MM.1S (cell line): ENCODE data around the gene APLP2.
"Not testable (repeated sequence)": the region's sequence is repeated elsewhere in the genome, so short reads cannot be mapped to it uniquely, and the experiment has no call there.

Experiments used
- DNase-seq: peaks from one replicate; pipeline ENCODE4 v3.0.0-alpha.2; 2015
- H2AFZ ChIP-seq: fragments of 300-600 bp; sonication (generic); 2 replicates; pipeline ENCODE4 v1.6.0; 2016; ENCODE audit warnings: antibody characterized with exemption, low read length
- H3F3A ChIP-seq: fragments of 300-600 bp; sonication (generic); 2 replicates; pipeline ENCODE4 v1.6.1; 2016; ENCODE audit warnings: mild to moderate bottlenecking, antibody characterized with exemption, low read length, moderate library complexity, mixed read lengths; ENCODE audit not compliant: insufficient read depth
- H3K27ac ChIP-seq: fragments of 300-600 bp; sonication (generic); 2 replicates; pipeline ENCODE4 v1.5.1; 2016; ENCODE audit warnings: mild to moderate bottlenecking, low read length
- H3K27me3 ChIP-seq: fragments of 300-600 bp; sonication (generic); replicated peaks from 2 replicates; pipeline ENCODE4 v1.6.0; 2016; ENCODE audit warnings: low read length; ENCODE audit not compliant: insufficient read depth
- H3K36me3 ChIP-seq: fragments of 300-600 bp; sonication (generic); replicated peaks from 2 replicates; pipeline ENCODE4 v1.6.1; 2016; ENCODE audit warnings: mild to moderate bottlenecking, low read length, mixed read lengths; ENCODE audit not compliant: insufficient read depth
- H3K4me1 ChIP-seq: fragments of 300-600 bp; sonication (generic); 2 replicates; pipeline ENCODE4 v1.6.1; 2016; ENCODE audit warnings: low read length, mixed read lengths
- H3K4me2 ChIP-seq: fragments of 300-600 bp; sonication (generic); 2 replicates; pipeline ENCODE4 v1.6.0; 2016; ENCODE audit warnings: low read depth, low read length
- H3K4me3 ChIP-seq: fragments of 300-600 bp; sonication (generic); 2 replicates; pipeline ENCODE4 v1.5.1; 2016; ENCODE audit warnings: low read length, mixed read lengths
- H3K79me2 ChIP-seq: fragments of 300-600 bp; sonication (generic); 2 replicates; pipeline ENCODE4 v1.6.1; 2016; ENCODE audit warnings: mixed run types, low read length, mixed read lengths
- H3K9ac ChIP-seq: fragments of 300-600 bp; sonication (generic); 2 replicates; pipeline ENCODE4 v1.6.1; 2016; ENCODE audit warnings: low read length, mixed read lengths
- H3K9me2 ChIP-seq: fragments of 300-600 bp; sonication (generic); replicated peaks from 2 replicates; pipeline ENCODE4 v1.6.1; 2016; ENCODE audit warnings: mild to moderate bottlenecking, low read length, mixed read lengths; ENCODE audit not compliant: insufficient read depth
- H3K9me3 ChIP-seq: fragments of 300-600 bp; sonication (generic); replicated peaks from 2 replicates; pipeline ENCODE4 v1.6.1; 2016; ENCODE audit warnings: mild to moderate bottlenecking, low read length, mixed read lengths; ENCODE audit not compliant: insufficient read depth
- H4K20me1 ChIP-seq: fragments of 300-600 bp; sonication (generic); 2 replicates; pipeline ENCODE4 v1.6.1; 2016; ENCODE audit warnings: mild to moderate bottlenecking, low read length, moderate library complexity, mixed read lengths; ENCODE audit not compliant: insufficient read depth
- CTCF ChIP-seq: fragments of 300-600 bp; sonication (generic); IDR thresholded peaks from 2 replicates; pipeline ENCODE4 v1.5.1; 2016; ENCODE audit warnings: antibody characterized with exemption, low read length, mixed read lengths
- EZH2 ChIP-seq: fragments of 300-600 bp; sonication (generic); optimal IDR thresholded peaks from 2 replicates; pipeline ENCODE3; 2017; ENCODE audit warnings: low read depth, mild to moderate bottlenecking, antibody characterized with exemption, low read length, mixed read lengths
- EZH2phosphoT487 ChIP-seq: fragments of 300-600 bp; sonication (generic); IDR thresholded peaks from 2 replicates; pipeline ENCODE4 v1.6.1; 2018; ENCODE audit warnings: antibody characterized with exemption, low read length

APLP2 gene

GRCh38 chr11:130103296-130103814 lies 33.7 kb downstream of the APLP2 start:
- Histone ChIP-seq H3K4me2 (no peak overlapping the region), H4K20me1 (no peaks in the 10 kb centered on the region), H3K4me1 (no peaks in the 10 kb centered on the region), H3K27ac (no peak overlapping the region), H3K27me3 (no peaks in the 10 kb centered on the region), H3K36me3 (no peaks in the 10 kb centered on the region), H3K79me2 (no peaks in the 10 kb centered on the region), H2AFZ (no peak overlapping the region), H3F3A (no peaks in the 10 kb centered on the region), H3K9me3 (no peaks in the 10 kb centered on the region), H3K9me2 (no peaks in the 10 kb centered on the region), H3K9ac (no peak overlapping the region), H3K4me3 (no peak overlapping the region)
- DNase-seq, result no peak
- TF ChIP-seq EZH2phosphoT487, result no peak
- no peak for TF ChIP-seq CTCF
- TF ChIP-seq EZH2, result no peak

GRCh38 chr11:130106381-130106780 lies 36.7 kb downstream of the APLP2 start:
- no peak for DNase-seq
- Histone ChIP-seq H2AFZ (no peak overlapping the region), H3F3A (no peaks in the 10 kb centered on the region), H3K4me1 (no peaks in the 10 kb centered on the region), H3K4me2 (no peak overlapping the region), H3K9me2 (no peaks in the 10 kb centered on the region), H3K36me3 (no peaks in the 10 kb centered on the region), H4K20me1 (no peaks in the 10 kb centered on the region), H3K27me3 (no peaks in the 10 kb centered on the region), H3K4me3 (no peak overlapping the region), H3K79me2 (no peaks in the 10 kb centered on the region), H3K9me3 (no peaks in the 10 kb centered on the region), H3K27ac (no peak overlapping the region), H3K9ac (no peak overlapping the region)
- TF ChIP-seq EZH2, result no peak
- TF ChIP-seq EZH2phosphoT487, result no peak
- TF ChIP-seq CTCF, result no peak

- H4K20me1 ChIP-seq, H3K9me2 ChIP-seq, DNase-seq, H3K27ac ChIP-seq, H3F3A ChIP-seq, H3K9ac ChIP-seq, H3K9me3 ChIP-seq, H3K79me2 ChIP-seq, H2AFZ ChIP-seq, H3K4me2 ChIP-seq, H3K27me3 ChIP-seq, H3K4me1 ChIP-seq, H3K4me3 ChIP-seq, H3K36me3 ChIP-seq: not testable (repeated sequence)
Measured at GRCh38 chr11:130108671-130109070, 39.0 kb downstream of the APLP2 start.

GRCh38 chr11:130109386-130109785 lies 39.7 kb downstream of the APLP2 start:
- Histone ChIP-seq H3K36me3 (no peaks in the 10 kb centered on the region), H4K20me1 (no peaks in the 10 kb centered on the region), H3K4me1 (no peaks in the 10 kb centered on the region), H3K9me3 (no peaks in the 10 kb centered on the region), H3K4me3 (no peak overlapping the region), H3K9me2 (no peaks in the 10 kb centered on the region), H3F3A (no peaks in the 10 kb centered on the region), H3K9ac (no peak overlapping the region), H3K27ac (no peak overlapping the region), H3K4me2 (no peak overlapping the region), H3K27me3 (no peaks in the 10 kb centered on the region), H3K79me2 (no peaks in the 10 kb centered on the region), H2AFZ (no peak overlapping the region)
- no peak for TF ChIP-seq CTCF
- DNase-seq, result no peak
